NCI-H2196 treated with DMSO at 0.1 percent for 48 hours (cell line): ENCODE results near the gene ZNF512.

Experiments used
- DNase-seq: peaks from one replicate; lab custom pipeline; 2025; ENCODE audit not compliant: unreplicated experiment; lab: John Stamatoyannopoulos, UW

The ZNF512 gene

DNA sequence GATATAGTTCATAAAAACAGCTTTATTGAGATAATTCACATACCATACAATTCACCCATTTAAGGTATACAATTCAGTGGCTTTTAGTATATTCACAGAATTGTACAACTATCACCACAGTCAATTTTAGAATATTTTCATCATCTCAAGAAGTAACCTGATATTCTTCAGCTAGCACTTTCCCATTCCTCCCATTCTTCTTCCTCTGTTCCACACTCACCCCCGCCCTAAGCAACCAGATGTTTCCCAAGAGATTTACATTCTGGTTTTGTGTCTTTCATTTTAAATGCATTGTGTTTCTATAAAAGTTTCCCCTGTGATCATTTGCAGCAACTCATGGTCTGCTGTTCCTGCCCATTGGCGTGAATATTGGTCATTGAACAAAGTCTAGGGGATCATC lies 51.4 kb downstream of the ZNF512 start:
- no peak for DNase-seq

DNA sequence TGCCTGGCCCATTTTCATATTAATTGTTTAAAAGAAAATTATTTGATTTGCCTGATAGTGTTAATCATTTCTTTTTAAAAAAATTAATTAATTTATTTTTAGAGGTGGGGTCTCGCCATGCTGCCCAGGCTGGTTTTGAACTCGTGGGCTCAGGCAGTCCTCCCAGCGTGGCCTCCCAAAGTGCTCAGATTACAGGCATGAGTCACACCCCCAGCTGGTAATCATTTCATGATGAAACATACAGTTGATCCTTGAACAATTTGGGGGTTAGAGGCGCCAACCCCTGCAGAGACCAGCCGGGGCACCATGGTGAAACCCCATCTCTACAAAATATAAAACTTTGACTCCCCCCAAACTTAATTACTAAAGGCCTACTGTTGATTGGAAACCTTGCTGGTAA lies 53.9 kb downstream of the ZNF512 start:
- no peak for DNase-seq

DNA sequence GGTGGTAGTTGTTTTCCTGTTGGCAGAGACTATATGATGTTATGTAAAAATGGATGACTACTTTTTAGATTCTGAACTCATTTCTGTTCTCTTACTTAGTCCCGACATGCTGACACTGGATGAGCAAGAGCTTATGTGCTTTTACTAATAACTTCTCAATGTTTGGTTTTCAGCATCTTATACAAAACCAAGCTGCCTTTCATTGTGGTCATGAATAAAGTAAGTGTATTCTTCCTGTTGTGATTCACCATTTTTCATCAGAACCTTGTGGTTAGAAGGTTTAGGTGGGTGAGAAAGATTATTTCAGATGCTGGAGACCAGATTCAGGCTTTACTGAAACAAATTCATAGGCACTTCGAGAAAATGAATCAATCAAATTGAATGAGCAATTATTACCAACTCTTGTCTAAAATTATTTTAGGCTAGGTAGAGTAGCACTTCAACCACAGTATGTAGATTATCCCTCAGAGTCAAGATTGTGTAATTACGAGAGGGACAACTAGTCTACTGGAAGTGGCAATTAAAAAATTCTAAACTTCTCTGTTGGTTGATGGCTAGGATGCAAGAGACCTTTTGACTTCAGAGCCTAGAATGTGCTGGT lies 55.3 kb downstream of the ZNF512 start:
- DNase-seq: no peak

DNA sequence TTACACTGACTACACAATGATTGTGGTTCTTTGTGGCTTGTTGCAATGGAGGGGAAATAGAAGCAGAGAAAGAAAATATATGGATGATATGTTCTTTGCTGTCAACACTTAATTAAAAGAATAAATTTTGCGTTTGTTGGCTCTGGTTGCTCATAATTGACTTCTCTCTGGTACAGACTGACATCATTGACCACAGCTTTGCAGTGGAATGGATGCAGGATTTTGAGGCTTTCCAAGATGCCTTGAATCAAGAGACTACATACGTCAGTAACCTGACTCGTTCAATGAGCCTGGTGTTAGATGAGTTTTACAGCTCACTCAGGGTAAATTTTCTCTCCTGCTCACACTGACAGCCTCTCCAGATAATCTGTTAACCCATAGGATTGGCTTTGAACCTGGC lies 55.9 kb downstream of the ZNF512 start:
- DNase-seq: no peak

DNA sequence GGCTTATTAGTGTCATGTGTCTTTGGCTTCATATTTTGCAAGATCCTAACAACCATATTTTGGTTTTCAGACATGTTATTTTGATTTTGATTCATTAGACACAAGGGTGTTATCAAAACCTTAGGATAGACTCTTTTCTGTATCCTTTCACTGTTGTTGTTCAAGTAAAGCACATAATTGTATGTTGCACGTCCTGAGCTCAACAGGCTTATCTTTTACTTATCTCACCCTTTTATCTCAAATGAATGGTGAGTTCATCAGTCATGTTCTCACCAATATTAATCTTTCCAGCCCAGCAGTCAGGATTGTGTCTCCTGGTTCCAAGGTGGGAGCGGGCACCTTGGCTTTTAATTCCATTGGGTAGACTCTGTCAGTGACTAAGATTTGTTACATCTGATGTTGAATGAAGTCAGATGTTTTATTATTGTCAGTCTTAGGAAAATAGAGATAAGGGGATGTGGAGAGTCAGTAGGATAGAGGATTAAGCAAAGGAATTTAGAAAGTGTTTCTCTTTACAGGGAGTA lies 57.9 kb downstream of the ZNF512 start:
- DNase-seq: no peak

DNA sequence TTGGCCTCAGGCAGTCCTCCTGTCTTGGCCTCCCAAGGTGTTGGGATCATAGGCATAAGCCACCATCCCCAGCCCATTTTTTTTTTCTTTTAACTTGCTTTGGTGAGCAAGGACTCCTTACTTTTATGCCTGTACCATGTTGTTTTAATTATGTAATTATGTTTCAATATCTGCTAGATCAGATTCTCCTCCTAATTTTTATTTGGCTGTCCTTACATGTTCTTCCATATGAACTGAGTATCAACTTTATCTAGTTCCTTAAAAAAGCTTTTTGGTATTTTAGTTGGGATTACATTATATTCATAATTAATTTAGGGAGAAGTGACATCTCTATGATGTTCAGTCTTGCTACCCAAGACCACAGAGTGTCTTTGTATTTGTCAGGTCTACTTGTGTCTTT lies 62.4 kb downstream of the ZNF512 start:
- DNase-seq: no peak

DNA sequence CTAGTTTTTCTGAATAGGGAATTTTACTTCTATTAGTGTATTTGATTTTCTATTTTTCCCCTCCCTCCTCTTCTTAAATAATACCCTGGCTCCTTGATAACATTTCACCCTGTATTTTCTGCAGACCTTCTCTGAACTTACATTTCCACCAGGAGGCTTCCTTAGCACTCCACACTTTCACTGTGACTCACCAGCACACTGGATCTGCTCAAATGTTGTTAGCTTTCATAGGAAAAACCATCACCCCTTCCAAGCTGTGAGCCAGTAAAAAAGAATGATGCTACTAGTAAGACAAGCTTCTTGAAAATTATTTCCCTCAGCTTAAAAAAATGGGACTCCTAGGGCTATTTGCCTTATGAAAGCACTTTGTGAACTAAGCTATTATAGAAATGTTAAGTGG lies 64.4 kb downstream of the ZNF512 start:
- DNase-seq: no peak

DNA sequence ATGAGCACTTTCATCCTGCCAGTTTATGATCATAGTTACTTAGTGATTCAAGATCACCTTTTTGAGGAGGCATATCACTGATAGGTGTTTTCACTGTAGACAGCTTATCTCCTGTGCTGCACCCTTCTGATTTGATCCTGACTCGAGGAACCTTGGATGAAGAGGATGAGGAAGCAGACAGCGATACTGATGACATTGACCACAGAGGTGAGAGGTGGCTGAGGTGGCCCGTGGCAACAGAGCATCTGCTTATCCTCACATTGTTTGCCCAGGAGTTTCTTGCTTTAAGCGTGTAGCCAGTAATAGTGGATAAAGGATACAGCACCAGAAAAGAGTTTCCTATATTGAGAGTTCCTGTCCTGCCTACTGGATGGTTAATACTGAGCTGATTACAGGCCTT lies 64.9 kb downstream of the ZNF512 start:
- DNase-seq: no peak

DNA sequence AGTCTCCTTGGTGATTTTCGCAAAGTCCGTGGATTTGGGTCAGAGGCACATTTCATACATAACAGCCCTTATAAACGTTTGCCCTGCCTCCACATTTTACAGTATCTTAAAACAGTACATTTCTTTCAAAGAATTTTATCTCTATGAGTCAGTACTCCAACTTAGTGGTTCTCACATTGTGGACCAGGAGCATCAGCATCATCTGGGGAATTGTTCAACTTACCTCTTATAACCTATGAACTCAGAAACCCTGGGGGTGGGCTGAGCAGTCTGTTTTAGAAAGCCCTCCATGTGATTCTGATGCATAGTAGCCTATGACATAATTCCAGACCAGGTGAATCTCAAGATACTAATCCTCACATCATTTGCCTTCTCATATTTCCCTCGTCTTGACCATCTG lies 68.2 kb downstream of the ZNF512 start:
- DNase-seq: no peak

DNA sequence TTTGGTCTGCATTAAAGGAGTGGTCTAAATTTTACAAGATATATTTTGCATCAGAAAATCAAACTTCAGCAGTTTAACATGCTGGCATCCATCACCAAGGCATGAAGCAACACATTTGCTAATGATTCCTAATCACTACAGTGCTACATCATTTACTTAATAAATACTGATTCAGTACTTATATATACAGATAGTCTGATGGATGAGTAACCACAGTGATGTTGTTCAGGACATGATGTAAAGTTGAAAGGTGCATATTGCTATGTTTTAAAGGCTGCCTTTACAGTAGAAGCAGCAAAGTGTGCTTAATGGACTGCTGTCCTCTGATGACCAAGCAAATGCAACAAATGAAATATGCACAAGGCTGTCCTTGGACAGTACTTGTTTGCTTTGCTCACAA lies 69.5 kb downstream of the ZNF512 start:
- DNase-seq: no peak

DNA sequence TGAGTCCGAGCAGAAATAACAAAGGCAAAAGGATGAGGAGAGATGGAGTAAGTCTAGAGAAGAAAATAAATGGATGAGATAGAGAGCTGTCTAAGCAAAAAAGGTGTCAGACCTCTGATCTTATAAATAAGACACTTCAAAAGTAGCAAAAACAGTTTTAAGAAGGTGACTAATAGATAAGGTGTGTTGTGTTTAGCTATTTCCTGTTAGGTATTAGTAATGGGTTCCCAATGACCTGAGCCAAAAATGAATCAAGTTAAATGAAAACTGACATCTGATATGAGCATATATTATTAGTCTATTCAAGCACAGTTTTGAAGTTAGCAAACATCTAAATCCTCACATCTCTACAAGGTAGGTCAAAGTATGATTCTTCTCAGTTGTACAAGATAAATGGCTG lies 69.9 kb downstream of the ZNF512 start:
- DNase-seq: no peak

DNA sequence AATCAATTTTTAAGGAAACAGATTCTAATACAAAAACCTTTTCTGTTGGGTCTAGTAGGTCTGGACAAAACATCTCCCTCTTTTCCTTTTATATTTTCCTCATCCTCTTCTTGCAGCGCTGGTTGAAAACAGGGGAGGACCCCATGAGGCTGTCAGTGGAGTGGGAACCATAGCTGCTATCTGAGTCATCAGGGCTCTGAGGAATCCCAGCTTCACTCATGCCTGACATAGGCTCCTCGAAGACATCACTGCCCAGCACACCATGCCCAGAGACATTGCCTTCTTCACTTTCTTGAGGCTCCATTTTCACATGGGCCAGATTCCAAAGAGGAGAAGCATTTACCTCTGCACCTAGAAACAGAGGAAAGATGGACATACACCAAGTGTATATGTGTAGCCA lies 70.6 kb downstream of the ZNF512 start:
- DNase-seq: no peak

DNA sequence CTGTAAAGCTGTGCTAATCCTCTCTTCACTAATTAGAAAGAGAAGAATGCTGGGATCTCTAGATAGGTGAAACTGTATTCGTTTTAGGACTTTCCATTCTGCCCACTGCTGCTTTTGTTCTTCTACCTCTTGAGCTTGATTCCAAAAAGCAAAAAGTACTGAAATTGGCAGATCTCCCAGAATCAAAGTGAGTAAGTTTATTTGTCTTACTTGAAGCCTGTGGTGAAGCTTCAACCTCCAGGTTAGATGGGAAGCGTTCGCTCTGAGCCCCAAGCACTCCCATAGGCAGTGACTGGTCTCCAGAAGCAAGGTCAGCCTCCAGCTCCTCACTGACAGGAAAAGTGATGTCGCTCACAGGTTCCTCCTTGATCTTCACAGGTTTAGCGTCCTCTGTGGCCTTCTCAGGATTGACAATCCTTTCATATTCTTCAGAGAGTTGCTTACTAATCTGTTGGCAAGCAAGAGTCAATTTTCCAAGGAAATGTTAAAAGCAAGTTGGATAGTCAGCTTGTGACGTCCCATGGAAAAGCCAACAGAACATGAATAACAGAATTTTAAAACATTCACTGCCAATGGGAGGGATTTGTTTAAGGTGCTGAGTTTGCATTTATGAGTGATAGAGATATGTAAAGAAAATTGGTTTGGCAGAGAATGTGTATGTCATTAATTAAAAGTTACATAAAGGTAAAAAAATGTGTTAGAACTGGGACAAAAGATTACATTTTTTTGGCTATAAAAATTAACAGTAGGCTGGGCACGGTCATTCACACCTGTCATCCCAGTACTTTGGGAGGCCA lies 72.5 kb downstream of the ZNF512 start:
- peak; percentile 35 for DNase-seq

DNA sequence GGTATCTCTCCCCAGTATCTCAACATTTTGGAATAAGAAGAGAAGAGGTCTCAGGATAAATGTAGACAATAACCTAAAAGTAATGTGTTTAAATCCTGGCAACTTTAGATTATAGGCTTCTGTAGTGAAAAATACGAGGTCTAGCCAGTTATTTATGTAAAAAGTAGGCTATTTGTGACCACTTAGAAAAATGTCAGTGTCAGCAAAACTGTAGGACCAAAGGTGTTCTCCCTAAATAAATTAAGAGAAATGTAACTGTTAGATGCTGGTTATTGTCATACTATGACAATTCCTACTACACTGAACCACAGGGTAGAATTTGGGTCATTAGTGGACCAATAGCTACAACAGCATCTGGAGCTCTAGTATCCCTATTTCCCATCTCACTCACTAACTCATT lies 78.5 kb downstream of the ZNF512 start:
- no peak for DNase-seq

DNA sequence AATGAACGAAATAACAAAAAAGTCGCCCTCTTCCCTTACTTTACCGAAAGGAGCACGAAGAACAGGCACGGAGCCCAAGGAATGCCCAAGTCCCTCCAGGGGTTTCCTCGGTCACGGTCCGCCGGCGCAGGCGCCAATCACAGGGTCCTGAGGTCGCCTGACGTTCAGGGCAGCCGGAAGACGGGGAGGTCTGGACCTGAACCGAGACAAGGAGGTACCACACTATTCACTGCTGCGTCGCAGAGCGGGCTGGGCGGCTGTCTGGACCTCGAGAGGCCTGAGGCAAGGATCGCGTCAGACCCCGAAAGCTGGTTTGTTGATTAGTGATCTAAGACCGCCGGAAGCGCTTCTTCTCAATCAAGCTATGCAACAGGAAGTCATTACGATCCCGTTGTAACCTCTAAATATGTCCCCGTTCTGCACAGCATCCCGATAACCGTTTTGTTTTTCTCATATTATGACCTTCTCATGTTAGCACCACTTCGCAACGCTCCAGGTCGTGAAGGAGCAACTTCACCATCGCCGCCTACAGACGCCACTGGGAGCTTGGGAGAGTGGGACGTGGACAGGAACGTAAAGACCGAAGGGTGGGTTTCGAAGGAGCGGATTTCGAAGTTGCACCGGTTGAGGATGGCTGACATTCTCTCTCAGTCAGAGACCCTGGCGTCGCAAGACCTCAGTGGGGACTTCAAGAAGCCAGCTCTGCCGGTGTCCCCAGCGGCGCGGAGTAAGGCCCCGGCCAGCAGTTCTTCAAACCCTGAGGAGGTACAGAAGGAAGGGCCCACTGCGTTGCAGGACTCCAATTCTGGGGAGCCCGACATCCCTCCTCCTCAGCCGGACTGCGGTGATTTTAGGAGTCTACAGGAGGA lies 80.7 kb downstream of the ZNF512 start, which contains the start of the genes SLC4A1AP and SUPT7L:
TSS of gene SLC4A1AP (plus strand) at position 605 of the 869 bp plus-strand sequence. CDS start at position 631, 26 bp downstream.
TSS of gene SUPT7L (minus strand) at position 330 of the 869 bp plus-strand sequence. CDS start 1,422 bp downstream, outside the sequence.
- DNase-seq: peak; percentile 69

DNA sequence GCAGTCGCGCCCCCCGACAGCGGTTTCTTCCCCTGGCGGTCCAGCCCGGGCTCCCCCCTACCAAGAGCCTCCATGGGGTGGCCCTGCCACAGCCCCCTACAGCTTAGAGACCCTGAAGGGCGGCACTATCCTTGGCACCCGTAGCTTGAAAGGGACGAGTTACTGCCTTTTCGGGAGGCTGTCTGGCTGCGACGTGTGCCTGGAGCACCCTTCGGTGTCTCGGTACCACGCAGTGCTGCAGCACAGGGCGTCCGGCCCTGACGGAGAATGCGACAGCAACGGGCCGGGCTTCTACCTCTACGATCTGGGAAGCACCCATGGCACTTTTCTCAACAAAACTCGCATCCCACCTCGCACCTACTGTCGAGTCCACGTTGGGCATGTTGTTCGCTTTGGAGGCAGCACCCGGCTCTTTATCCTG lies 81.3 kb downstream of the ZNF512 start:
- DNase-seq: no peak

DNA sequence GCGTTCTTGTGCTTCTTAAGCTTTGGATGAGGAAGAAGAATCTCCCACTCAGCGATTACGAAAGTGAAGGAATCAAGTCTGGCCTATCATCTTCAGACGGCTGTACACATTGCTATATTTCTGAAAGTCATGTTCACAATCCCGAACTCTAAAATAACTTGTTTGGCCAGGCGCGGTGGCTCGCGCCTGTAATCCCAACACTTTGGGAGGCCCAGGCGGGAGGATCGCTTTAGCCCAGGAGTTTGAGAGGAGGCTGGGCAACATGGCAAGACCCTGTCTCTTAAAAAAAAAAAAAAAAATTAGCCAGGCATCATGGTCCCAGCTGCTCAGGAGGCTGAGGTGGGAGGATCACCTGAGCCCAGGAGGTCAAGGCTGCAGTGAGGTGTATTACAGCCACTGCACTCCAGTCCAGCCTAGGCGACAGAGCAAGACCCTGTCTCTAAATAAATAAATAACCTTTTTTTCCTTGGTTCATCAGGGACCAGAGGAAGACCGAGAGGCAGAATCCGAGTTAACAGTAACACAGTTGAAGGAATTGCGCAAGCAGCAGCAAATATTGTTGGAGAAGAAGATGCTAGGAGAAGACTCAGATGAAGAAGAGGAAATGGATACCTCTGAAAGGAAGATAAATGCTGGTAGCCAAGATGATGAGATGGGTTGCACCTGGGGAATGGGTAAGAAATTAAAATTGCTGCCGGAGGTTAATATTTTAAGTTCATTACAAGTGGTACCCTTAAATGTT lies 82.0 kb downstream of the ZNF512 start:
- DNase-seq: no peak

DNA sequence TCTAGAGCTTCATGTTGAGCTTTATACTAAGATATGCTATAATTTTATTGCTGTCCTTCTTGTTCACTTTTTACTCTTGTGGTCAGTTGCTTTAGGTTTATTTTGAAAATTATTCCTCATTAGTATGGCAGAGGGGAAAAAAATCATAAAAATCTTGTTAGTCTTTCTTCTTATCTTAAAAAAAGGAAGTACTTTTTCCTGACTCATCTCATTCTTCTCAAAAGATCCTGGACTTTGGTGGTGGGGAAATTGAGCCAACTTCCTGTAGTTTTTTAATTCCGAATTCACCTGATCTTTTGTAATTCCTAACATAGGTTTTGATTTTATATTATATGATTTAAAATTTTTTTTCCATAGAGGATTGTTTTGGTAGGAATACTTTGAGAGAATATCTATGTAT lies 84.6 kb downstream of the ZNF512 start:
- no peak for DNase-seq

DNA sequence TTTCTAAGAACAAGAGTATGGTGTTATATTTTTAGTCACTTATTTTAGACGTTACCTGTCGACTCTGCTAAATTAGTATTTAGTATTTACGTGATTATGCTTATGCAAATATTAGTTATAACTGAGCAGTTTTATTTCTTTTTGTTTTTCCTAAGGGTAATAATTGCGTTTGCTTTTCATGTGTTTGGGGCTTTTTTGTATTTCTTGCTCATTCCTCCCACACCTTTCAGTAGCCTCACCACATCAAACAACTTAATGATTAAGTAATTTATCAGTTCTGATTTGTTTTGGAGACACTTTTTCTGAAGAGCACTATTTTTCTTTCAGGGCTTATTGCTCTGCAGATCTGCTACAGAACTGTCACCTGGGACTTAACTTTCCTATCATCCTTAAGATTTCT lies 88.4 kb downstream of the ZNF512 start:
- no peak for DNase-seq
